Lower leg skin (tissue), 4 donors: ENCODE measurements around the gene HYKK. TPM values are rescaled to one million over a fixed set of nuclear protein-coding genes. Genes with fewer than 3 reads are reported as not detected.

Experiments used
- DNase-seq, 2 donors: peaks; one replicate each; pipeline ENCODE4 v3.0.0-alpha.2; 2019; ENCODE audit warnings: low spot score in 2 of 2
- H3K4me3 ChIP-seq: fragments of 200-600 bp; sonication (generic); 2 replicates; pipeline ENCODE4 v1.5.1; 2017; ENCODE audit warnings: mild to moderate bottlenecking, low read depth; ENCODE audit not compliant: poor library complexity, severe bottlenecking
- POLR2A ChIP-seq, 2 donors: fragments of 450-650 bp; IDR thresholded peaks; one replicate each; pipeline ENCODE4 v1.6.1; 2016 to 2017; ENCODE audit warnings: antibody characterized with exemption in 2 of 2, mild to moderate bottlenecking in 1 of 2, moderate library complexity in 1 of 2
- WGBS, 2 donors: methylation state at CpG; one replicate each; pipeline ENCODE4 v1.1.5; 2018; 5-methylcytosine and 5-hydroxymethylcytosine counted together
- intact Hi-C: fragments of 100-400 bp; cut with DNase I; formaldehyde crosslinking; loops from one replicate; pipeline ENCODE4 v1.15.0; 2023; ENCODE audit warnings: low total_unique reads
- total RNA-seq, 4 donors: library from RNA; depleted of rRNA; stranded (reverse); fragments of >200 nt; gene quantifications; one replicate each; pipeline ENCODE4 v1.1.0, GENCODE V29; 2016
- TF ChIP-seq, protein P1 (sequence below), 3 donors: fragments of 450-650 bp; IDR thresholded peaks; one replicate each; pipeline ENCODE4 v1.5.1; 2016; ENCODE audit warnings: antibody characterized with exemption in 3 of 3, mild to moderate bottlenecking in 3 of 3, moderate library complexity in 2 of 3

HYKK gene, protein sequence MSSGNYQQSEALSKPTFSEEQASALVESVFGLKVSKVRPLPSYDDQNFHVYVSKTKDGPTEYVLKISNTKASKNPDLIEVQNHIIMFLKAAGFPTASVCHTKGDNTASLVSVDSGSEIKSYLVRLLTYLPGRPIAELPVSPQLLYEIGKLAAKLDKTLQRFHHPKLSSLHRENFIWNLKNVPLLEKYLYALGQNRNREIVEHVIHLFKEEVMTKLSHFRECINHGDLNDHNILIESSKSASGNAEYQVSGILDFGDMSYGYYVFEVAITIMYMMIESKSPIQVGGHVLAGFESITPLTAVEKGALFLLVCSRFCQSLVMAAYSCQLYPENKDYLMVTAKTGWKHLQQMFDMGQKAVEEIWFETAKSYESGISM
- total RNA-seq, result 1 to 10 TPM; 2.9 to 5.5 (median 4.1) TPM

DNA sequence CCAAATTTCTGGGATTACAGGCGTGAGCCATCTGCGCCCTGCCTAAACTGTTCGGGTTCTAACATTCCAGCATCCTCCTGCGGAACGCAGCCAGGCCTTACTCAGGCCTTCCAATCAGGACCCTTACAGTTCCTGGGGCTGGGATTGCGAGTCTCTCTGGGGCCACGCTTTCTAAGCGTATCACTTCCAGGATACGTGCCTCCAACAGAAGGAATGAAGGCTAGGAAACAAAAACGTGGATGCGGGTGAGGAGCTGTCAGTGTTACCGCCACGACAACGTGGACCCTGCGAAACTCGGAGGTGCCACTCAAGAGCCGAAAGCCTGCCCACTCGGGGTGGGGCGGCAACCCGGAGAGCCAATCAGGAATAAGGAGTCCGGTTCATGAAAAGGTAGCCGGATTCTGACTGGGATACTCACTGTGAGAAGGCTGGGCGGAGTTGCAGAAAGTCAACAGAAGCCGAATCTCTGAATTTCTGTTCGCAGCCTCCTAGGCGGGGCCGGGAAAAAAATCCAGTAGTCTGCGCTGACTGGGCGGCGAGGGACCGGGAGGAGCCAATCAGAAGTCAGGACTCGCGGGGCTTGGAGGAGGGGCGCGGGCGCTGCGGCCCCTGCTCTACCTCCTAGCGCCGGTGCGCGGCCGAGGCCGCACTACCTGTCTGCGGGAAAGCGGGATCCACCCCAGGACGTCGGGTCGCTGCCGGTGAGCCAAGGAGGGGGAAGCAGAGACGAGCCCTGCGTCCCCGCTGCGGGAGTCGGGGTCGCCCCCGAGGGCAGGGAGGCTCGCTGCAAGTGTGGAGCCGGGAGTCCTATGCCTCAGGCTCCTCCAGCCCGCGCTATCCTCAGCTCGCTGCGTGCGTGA, at the start of gene HYKK:
TSS of gene HYKK (plus strand) at position 607 of the 860 bp plus-strand sequence. CDS start 5,512 bp downstream, outside the sequence.
- H3K4me3 ChIP-seq, result peak within 1 kb of the TSS; percentile 60
- 1% methylated on average over 42 to 62 of the region's 63 CpGs for WGBS, 2 donors
- DNase-seq, result peak; percentile 93 to 97
- TF ChIP-seq, protein P1, sequence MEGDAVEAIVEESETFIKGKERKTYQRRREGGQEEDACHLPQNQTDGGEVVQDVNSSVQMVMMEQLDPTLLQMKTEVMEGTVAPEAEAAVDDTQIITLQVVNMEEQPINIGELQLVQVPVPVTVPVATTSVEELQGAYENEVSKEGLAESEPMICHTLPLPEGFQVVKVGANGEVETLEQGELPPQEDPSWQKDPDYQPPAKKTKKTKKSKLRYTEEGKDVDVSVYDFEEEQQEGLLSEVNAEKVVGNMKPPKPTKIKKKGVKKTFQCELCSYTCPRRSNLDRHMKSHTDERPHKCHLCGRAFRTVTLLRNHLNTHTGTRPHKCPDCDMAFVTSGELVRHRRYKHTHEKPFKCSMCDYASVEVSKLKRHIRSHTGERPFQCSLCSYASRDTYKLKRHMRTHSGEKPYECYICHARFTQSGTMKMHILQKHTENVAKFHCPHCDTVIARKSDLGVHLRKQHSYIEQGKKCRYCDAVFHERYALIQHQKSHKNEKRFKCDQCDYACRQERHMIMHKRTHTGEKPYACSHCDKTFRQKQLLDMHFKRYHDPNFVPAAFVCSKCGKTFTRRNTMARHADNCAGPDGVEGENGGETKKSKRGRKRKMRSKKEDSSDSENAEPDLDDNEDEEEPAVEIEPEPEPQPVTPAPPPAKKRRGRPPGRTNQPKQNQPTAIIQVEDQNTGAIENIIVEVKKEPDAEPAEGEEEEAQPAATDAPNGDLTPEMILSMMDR (IDR thresholded peaks at IDR 0.05), result no peak
- TF ChIP-seq POLR2A (IDR thresholded peaks at IDR 0.05), result no peak
- intact Hi-C loops, result no loop called here

DNA sequence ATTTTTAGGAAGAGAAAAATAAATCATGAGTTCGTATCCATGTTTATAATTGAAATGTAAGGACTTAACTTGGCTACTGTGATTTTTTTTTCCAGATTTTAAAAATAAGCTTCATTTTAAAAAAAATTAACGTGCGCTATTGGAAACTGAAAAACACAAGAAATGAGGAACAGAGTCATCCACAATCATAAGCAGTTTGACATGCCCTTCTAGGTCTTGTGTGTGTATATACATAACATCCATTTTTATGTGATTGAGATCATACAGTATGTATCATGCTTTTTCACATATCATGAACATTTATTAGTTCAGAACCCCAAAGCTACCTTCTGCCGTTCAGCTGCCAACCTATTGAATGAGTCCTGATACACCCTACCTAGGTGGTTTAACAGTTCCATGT, 46.6 kb upstream of the HYKK start:
- DNase-seq, result no peak
- no peak overlapping the region for H3K4me3 ChIP-seq
- intact Hi-C loops, result no loop called here
- WGBS, 2 donors, result 86 to 88% methylated on average over 4 of the region's 4 CpGs
- TF ChIP-seq POLR2A (IDR thresholded peaks at IDR 0.05), result no peak
- TF ChIP-seq, protein P1 (IDR thresholded peaks at IDR 0.05), result no peak

DNA sequence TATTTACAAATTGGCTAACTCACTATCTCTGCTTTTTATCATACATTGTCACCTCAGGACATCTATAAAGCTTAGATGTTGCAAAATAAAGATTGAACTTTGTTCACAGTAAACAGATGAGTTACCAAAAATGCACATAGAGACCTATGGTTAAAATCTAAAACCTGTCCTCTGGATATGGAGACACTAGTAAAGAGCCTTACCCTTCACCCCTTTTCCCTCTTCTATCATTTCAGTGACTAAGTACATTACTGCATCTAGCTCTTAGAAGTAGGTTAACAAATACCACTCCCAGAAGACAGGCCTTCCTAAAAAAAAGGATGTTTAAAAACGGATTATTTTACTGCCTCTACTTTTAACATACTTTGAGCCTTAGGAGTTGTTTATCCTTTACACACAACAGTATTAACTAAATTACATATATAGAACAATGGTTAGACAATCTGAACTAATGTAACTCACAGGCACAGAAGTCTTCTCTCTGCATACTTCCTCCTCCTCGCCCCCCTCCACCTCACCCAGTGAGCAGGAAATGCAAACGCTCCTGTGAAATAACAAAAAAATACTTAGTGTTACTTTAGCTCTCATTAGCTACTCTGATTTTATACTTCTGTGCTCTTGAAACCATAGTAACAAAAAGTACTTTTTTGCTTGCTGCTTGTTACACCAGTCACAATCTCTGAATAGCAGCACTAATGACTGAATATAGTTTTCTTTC, 46.0 kb upstream of the HYKK start:
- TF ChIP-seq, protein P1 (IDR thresholded peaks at IDR 0.05), result no peak
- no peak for TF ChIP-seq POLR2A (IDR thresholded peaks at IDR 0.05)
- DNase-seq, result no peak
- no peak overlapping the region for H3K4me3 ChIP-seq
- intact Hi-C loops, result no loop called here
- 36 to 38% methylated on average over 3 of the region's 3 CpGs for WGBS, 2 donors

DNA sequence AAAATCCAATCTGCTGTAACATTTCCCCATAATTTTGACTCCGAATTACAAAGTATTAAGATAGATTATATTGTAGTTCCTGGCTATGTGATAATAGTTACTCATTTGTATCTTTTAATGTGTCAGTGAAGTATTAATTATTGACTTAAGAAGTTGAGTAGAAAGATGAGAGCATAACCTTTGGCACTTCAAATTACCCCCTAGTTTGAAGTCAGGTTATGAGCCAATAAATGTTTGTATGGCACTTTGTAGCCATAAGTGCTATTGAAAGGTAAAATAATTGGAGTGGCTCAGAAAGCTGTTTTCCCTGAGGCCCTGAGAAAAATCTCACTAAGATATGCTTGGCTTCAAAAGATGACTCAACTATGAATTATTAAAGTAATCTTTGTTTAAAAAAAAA, 38.3 kb upstream of the HYKK start:
- TF ChIP-seq, protein P1 (IDR thresholded peaks at IDR 0.05), result no peak
- no peak for TF ChIP-seq POLR2A (IDR thresholded peaks at IDR 0.05)
- no peak for DNase-seq
- WGBS, 2 donors, result 97 to 98% methylated on average over 1 of the region's 1 CpG
- intact Hi-C loops, result no loop called here
- no peak overlapping the region for H3K4me3 ChIP-seq

DNA sequence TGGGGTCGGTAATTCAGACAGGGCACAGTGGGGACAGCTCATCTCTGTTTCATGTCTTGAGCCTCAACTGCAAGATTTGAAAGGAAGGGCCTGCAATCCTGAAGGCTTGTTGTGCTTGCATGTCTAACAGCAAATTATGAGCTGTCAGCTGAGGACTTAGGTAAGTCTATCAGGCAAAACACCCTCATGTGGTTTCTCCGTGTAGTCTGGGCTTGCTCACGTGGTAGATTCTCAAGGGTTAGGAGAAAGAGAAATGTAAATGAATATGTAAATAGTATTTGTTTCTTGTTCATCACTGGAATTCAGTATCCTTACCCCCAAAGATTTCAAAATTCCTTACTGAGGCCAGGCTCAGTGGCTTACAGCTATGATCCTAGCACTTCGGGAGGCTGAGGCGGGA, 30.1 kb upstream of the HYKK start:
- WGBS, 2 donors, result 76% methylated on average over 5 of the region's 5 CpGs
- intact Hi-C loops, result no loop called here
- no peak overlapping the region for H3K4me3 ChIP-seq
- DNase-seq, result no peak
- no peak for TF ChIP-seq POLR2A (IDR thresholded peaks at IDR 0.05)
- TF ChIP-seq, protein P1 (IDR thresholded peaks at IDR 0.05), result no peak
